HG02763 (cell line): ENCODE data around the gene CATSPERZ.

Experiments
- ATAC-seq: cut with Tn5 transposase; IDR thresholded peaks from one replicate; pipeline ENCODE4 v1.9.1; 2021; ENCODE audit warnings: mild to moderate bottlenecking, moderate library complexity; ENCODE audit not compliant: unreplicated experiment

CATSPERZ gene

DNA sequence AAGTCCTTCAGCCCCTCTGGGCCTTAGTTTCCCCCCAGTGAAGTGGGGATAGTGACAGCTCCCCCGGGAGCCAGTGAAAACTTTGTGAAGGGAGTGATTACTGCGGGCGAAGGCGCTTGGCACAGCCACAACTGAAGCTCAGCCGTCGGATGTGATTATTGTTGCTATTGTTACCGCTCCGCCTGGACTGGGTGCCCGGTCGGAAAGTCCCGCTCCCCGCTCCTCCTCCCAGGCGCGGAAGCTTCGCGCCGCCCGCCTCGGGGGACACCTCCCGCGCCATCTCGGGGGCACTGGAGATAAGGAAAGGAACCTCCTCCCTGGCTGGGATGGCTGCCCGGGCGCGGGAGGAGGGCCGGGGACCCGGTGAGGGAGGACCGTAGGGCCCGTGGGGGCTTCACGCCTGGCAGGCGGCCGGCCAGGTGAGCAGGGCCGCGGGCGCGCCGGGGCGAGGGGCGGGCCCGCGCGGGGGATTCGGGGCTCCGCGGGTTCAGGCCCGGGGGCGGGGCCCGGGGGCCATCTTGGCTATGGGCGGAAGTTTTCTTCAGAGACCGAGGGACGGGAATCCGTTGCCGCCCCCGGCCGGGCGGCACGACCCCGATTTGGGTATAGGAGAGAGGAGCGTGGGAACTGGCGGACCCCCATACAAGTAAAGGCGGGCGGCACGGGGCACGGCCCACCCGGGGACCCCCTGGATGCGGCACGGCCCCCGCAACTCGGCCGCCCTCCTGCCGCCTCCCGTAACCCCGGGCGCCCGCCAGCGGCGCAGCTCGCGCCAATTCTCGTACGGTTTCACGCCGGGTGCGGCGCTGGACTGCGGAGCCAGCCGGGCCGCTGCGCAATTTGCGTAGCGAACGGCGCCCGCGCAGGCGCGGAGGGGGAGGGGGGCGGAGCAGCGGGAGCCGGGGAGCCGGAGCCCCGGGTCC is 14.9 kb upstream of the CATSPERZ start, which contains the start of gene GPR137:
Gene GPR137, plus strand, starts transcription at position 887 of the 923 bp plus-strand sequence. CDS start 677 bp downstream, outside the sequence.
- peak; percentile 59 for ATAC-seq

DNA sequence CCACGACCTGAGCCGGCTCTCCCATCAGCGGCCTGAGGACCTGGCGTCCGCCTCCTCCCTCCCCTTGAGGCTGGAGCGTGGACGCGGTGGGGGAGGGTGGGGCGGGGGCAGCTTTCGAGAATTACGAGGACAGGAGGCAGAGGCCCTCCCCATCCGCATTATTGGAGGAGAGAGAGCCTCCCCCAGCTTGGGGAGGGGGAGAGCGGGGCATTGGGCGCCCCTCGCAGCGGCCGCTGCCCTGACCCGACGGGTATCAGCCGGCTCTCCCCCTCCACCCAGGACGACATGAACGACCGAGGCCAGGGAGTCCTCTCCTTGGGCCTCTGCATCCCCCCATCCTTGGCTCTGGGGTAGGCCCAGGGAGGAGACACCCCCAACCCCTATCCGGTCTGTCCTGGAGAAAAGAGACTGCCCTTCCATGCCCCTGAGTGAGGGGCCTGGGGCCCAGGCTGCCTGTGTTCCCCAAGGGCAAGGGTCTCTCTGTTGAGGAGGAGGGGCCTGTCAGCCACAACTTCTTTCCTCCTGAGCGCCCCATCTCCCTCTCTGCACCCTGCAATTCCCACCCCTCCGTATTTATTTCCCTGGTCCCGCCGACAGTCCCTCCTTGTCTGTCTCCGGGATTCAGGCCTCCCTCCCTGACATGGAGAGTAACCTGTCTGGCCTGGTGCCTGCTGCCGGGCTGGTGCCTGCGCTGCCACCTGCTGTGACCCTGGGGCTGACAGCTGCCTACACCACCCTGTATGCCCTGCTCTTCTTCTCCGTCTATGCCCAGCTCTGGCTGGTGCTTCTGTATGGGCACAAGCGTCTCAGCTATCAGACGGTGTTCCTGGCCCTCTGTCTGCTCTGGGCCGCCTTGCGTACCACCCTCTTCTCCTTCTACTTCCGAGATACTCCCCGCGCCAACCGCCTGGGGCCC is 14.0 kb upstream of the CATSPERZ start:
- no peak for ATAC-seq

DNA sequence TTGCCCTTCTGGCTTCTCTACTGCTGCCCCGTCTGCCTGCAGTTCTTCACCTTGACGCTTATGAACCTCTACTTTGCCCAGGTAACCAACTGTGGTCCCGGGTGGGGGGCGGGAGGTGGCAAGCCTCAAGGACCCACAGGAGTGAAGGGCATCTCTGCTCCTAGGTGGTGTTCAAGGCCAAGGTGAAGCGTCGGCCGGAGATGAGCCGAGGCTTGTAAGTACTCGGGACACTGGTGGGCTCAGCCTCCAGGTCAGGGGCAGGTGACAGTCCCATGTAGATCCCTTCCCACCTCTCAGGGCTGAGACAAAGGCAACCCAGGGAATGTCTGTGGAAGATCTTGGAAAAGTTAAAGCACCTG is 13.4 kb upstream of the CATSPERZ start:
- no peak for ATAC-seq

DNA sequence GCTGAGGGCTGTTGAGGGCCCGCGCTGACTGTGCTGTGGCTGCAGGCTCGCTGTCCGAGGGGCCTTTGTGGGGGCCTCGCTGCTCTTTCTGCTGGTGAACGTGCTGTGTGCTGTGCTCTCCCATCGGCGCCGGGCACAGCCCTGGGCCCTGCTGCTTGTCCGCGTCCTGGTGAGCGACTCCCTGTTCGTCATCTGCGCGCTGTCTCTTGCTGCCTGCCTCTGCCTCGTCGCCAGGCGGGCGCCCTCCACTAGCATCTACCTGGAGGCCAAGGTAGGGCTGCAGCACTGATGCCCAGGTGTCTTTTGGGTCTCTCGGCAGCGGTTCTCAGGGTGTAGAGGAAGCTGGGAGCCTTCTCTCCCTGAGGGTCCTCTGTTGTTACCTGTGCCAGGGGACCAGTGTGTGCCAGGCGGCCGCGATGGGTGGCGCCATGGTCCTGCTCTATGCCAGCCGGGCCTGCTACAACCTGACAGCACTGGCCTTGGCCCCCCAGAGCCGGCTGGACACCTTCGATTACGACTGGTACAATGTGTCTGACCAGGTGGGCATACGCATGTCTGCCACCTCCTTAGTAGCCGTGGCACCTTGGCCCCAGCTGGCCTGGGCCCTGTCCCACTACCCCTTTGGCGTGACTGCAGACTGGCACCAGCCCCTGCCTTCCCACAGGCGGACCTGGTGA is 12.3 kb upstream of the CATSPERZ start:
- no peak for ATAC-seq

DNA sequence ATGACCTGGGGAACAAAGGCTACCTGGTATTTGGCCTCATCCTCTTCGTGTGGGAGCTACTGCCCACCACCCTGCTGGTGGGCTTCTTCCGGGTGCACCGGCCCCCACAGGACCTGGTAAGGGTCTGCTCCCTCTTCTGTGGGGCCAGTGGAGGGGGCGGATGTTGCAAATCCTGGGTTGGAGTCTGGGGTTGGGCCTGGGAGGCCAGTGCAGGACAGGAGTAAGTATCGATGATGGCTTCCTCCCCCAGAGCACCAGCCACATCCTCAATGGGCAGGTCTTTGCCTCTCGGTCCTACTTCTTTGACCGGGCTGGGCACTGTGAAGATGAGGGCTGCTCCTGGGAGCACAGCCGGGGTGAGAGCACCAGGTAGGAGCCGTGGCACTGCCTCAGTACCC is 11.8 kb upstream of the CATSPERZ start:
- ATAC-seq = no peak

DNA sequence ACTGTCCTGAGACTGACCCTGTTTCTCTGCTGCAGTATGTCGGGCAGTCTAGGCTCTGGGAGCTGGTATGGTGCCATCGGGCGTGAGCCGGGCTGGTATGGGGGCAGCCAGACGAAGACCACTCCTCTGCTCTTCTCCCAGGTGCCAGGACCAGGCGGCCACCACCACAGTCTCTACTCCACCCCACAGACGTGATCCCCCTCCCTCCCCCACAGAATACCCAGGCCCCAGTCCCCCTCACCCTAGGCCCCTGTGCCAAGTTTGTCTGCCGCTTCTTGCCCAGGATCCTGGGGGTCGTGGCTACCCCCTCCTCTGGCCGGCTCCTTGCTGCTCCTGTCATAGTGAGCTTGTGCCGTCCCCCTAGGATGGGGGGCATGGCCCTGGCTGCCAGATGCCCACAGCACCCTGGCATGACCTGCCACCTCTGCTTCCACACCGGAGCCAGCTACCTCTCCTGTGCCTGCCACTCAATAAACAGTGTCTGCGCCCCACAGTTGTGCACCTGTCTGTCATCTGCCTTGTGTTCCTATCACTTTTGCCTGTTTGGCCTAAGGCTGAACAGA is 11.1 kb upstream of the CATSPERZ start:
- no peak for ATAC-seq

DNA sequence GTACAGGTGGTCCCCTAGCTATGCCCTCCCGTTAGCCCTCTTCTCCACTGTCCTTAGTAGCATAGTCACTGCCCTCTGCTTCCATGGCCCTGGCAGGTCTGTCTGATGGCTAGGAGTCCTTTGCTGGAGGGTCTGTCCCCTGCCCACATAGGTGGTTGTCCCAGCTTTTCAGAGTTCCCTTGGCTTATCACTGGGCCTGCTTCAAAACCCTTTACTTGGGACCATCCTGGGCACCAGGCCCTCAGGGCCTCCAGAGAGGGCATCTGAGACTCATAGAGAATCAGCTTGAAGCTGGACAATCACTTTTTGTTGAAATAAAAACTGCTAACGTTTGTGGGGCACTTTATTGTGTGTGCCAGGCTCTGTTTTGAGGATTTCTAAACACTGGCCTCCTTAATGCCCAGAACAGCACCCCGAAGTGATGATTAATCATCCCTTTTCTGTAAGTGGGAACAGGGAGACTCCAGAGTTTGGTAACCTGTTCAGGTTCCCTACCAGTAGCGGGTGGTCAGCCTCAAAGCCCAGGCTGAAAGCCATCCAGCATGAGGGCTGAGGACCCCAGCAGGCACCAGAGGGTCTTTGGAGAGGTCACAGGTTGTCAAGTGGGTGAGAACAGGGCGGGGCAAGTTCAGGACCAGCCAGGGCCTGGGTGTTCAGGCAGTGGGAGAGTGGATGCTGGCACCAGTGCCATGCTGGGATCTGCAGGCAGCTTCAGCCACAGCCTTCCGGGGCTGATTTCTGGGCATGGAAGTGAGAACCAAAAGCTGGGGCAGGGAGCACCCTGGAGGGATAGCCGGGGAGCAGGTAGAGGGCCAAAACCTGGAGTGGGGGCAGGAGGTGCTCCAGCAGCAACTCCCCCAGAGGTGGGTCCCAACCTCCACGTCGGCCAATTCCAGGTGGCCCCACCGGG is 9.6 kb upstream of the CATSPERZ start:
- ATAC-seq = no peak

DNA sequence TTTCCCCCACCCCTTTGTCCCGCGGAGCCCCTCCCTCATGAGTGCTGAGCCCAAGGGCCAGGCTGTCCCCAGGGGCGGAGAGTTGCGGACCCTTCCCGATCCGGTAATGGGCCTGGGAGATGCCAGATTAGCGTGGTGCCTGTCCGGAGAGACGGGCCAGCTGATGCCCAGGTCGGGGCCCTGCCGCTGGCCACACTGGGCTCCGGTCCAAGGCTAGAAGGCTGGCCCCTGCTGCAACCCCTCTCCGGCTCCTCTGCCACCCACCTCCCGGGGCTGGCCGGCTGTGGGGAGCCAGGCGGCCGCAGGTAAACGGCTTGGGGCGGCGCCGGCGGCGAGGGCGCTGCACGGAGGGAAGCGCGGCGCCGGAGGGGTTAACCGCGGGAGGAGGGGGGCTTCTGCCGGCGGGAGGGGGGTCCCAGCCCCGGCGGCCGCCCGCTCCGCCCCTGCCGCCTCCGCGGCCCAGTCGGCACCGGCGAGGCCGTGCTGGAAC is 8.9 kb upstream of the CATSPERZ start, which contains the start of gene KCNK4:
Gene KCNK4, plus strand, starts transcription at position 41 of the 490 bp plus-strand sequence. CDS start 1,717 bp downstream, outside the sequence.
- ATAC-seq = no peak

DNA sequence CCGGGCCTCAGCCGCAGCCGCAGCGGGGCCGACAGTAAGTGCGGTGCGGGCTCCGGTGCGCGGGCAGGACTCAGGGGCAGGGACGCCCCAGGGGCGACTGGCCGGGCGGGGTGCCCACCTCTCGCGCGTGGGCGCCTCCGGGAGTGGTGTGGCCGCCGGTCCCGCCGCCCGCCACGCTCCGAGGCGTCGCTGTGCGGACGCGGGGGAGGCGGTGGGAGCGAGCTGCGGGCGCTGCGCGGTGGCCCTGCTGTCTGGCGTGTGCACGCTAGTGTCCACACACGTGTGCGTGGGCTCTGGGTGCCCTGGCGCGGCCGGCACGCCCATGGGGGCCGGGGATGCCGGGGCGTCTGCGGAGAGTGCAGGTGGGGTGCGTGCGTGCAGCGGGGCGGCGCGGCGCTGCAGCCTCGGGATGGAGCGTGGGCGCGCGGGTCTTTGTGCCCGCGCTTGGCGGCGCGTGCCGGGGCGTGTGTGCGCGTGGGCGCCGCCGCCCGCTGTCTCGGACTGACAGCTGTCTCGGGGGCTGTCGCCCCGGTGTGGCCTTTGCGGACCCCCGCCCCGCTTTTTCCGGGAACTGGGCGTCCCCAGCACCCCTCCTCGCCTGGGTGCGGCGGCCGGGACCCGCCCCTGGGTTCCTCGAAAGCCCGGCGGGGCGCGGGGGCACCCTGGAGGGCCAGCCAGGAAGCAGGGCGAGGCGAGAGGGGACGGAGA is 8.3 kb upstream of the CATSPERZ start:
- no peak for ATAC-seq

DNA sequence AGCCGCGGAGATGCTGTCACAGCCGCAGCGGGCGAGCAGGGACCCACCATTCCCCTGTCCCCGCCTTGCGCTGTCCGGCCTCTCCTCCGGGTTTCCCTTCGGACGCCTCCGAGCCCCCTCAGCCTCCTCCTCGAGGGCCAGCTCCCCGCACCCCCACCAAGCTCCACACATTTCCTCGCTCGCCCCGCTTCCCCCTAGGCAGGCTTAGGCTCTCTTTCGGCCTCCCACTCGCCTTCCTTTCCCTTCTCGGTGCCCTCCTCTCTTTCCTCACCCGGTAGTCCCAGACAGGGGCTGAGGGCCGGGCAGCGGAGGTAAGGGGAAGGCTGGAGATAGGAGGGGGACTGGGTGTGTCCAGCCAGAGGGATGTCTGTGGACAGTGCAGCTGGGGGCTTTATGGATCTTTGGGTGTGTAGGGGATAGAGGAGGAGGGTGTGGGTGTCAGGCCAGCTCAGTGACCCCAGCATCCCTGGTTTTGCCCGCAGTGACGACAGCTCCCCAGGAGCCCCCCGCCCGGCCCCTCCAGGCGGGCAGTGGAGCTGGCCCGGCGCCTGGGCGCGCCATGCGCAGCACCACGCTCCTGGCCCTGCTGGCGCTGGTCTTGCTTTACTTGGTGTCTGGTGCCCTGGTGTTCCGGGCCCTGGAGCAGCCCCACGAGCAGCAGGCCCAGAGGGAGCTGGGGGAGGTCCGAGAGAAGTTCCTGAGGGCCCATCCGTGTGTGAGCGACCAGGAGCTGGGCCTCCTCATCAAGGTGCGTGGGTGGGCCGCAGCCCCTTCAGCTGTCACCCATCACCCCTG is 7.5 kb upstream of the CATSPERZ start:
- ATAC-seq = no peak

DNA sequence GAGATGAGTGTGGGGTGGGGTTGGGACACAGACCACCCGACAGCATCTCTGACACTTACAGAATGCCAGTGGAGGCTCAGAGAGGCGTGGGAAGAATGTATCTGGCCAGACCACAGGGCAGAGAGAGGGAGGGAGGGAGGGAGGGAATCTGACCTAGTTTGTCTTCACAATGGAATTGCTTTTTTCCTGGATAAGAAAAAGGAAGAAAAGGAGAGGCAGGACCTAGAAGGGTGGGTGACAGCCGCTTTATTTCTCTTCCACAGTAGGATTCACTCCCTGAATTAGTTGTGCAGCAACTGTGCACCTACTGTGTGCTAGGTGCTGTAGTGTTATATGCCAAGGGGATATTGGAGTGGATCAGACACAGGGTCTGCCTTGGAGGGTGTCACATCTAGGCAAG is 5.4 kb upstream of the CATSPERZ start:
- no peak for ATAC-seq

DNA sequence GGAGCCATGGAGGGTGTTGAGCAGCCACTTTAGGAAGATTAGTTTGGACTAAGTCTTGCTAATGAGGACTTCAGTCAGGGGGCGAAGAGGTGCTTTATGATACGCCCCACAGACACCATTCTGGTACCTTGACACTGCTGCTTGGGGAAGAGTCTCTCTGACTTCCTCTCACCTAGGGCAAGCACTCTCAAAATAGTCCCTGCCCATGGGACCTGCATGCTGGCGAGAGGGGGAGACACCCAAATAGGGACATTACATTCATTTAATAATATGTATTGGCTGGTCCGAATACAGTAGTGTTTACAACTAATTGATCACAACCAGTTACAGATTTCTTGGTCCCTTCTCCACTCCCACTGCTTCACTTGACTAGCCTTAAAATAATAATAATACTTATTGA is 4.4 kb upstream of the CATSPERZ start:
- no peak for ATAC-seq

DNA sequence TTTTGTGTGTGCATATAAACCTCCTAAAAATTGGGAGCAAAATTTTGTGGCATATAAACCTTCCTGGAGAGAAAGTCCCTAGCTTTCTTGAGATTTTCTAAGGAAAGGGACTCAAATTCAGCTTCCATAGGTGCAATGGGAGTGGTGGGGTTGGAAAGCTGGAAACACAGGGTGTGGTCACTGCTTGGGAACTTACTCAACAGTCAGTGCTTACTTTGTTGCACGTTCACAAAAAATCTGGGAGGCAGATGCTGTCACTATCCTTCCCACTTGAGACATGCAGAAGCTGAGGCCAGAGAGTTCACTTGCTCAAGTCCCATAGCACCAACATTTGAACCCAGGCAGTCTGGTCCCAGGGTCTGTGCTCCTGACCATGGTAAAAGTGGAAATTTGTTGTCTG is 3.9 kb upstream of the CATSPERZ start:
- no peak for ATAC-seq

DNA sequence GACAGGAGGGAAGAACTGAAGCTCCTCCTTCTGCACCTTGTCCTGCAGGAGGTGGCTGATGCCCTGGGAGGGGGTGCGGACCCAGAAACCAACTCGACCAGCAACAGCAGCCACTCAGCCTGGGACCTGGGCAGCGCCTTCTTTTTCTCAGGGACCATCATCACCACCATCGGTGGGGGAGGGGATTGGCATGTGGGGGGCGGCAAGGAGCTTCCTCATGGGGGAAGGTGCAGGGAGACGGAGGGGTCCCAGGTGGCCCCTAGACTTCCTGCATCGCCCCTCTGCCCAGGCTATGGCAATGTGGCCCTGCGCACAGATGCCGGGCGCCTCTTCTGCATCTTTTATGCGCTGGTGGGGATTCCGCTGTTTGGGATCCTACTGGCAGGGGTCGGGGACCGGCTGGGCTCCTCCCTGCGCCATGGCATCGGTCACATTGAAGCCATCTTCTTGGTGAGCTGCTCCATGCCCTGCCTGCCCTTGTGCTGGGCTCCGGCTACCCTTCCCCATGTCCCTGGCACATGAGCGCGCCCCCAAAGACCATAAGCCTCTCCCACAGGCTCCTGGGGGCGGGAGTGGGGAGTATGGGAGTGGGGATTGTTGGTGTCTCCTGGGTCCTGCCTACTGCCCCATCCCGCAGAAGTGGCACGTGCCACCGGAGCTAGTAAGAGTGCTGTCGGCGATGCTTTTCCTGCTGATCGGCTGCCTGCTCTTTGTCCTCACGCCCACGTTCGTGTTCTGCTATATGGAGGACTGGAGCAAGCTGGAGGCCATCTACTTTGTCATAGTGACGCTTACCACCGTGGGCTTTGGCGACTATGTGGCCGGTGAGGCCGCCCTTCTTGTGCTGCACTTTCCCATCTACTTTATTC is 3.1 kb upstream of the CATSPERZ start:
- no peak for ATAC-seq

DNA sequence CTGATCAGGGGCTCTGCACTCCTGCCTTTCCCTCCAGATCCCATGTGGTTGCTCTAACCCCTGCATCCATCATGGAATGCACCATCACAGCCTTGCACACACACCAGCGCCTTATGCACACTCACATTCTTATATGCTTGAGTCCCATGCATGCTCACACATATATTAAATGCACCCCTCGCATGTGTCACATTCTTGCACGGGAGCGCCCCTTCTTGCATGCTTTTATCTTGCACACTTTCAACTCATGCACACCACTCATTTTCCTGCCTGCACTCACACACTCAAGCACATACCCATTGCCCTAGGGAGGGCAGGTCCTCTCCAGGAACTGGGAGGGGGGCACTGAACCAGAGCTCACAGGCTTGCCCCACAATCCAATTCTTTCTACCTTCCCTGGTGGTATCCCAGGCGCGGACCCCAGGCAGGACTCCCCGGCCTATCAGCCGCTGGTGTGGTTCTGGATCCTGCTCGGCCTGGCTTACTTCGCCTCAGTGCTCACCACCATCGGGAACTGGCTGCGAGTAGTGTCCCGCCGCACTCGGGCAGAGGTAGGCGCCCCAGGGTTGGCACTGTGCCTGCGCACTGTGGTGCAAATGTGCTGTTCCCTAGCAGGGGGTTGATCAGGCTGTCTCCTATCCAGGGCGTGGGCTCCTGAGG is 2.3 kb upstream of the CATSPERZ start:
- no peak for ATAC-seq

DNA sequence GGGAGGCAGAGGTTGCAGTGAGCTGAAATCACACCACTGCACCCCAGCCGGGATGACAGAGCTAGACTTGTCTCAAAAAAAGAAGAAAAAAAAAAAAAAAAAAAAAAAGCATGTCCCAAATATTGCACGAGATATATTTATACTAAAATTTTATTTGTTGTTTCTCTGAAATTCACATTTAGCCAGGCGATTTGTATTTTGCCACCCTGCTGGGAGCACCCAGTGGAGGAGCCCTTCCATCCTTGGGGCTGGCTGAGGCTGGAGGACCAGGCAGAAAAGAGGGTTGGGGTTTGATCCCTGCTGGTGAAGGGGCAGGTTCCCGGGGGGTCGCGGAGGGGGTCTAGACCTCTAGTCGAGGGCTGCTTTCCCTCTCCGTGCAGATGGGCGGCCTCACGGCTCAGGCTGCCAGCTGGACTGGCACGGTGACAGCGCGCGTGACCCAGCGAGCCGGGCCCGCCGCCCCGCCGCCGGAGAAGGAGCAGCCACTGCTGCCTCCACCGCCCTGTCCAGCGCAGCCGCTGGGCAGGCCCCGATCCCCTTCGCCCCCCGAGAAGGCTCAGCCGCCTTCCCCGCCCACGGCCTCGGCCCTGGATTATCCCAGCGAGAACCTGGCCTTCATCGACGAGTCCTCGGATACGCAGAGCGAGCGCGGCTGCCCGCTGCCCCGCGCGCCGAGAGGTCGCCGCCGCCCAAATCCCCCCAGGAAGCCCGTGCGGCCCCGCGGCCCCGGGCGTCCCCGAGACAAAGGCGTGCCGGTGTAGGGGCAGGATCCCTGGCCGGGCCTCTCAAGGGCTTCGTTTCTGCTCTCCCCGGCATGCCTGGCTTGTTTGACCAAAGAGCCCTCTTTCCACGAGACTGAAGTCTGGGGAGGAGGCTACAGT is 952 bp upstream of the CATSPERZ start:
- ATAC-seq = no peak
